ENCODE measurements around the gene RTP5.
"Not testable (repeated sequence)": the region's sequence is repeated elsewhere in the genome, so short reads cannot be mapped to it uniquely, and the experiment has no call there.

The RTP5 gene

GRCh38 chr2:241912021-241912555 is 42.6 kb downstream of the RTP5 start:
- H2BK15ac ChIP-seq (replicated peaks; ENCODE audit: low read depth): no peak overlapping the region
- H3K4me2 ChIP-seq (ENCODE audit: low read length): no peak overlapping the region
- no peak overlapping the region for H3K4me3 ChIP-seq (ENCODE audit: low read length)
- no peak overlapping the region for H3K4ac ChIP-seq (ENCODE audit: low read depth, low read length)
- no peak for DNase-seq
- H4K8ac ChIP-seq (ENCODE audit: low read depth, low read length): no peak overlapping the region
- no peak overlapping the region for H3K56ac ChIP-seq (ENCODE audit: low read length)
- H3K27ac ChIP-seq (ENCODE audit: low read depth, low read length): no peak overlapping the region
- no peaks in the 10 kb centered on the region for H3K79me1 ChIP-seq (ENCODE audit: low read length)
- no peaks in the 10 kb centered on the region for H3K36me3 ChIP-seq (ENCODE audit: control insufficient read depth, insufficient read depth, low read length)
- H3K4me1 ChIP-seq (ENCODE audit: control insufficient read depth, low read depth, low read length): no peaks in the 10 kb centered on the region
- no peak overlapping the region for H4K5ac ChIP-seq (ENCODE audit: low read length)
- H2BK120ac ChIP-seq (ENCODE audit: low read depth, low read length): no peak overlapping the region
- no peak overlapping the region for H3K23ac ChIP-seq (ENCODE audit: low read length)
- H3K18ac ChIP-seq (ENCODE audit: low read length): no peak overlapping the region
- H3K79me2 ChIP-seq (ENCODE audit: control insufficient read depth, insufficient read depth, low read length): no peaks in the 10 kb centered on the region
- no peak overlapping the region for H2BK5ac ChIP-seq (ENCODE audit: low read length)
- no peak overlapping the region for H2AK5ac ChIP-seq (ENCODE audit: low read length)
- no peaks in the 10 kb centered on the region for H3K27me3 ChIP-seq (ENCODE audit: insufficient read depth, low read length, poor library complexity)
- WGBS (ENCODE audit: extremely low coverage, insufficient coverage, low lambda C conversion rate): no CpG with 5 or more reads among the region's 17 CpGs
- no peak overlapping the region for H3K9ac ChIP-seq (ENCODE audit: low read length)

- H3K79me1 ChIP-seq (ENCODE audit: low read length): no peaks in the 10 kb centered on the region
- no peak overlapping the region for H4K8ac ChIP-seq (ENCODE audit: low read depth, low read length)
- no peaks in the 10 kb centered on the region for H3K27me3 ChIP-seq (ENCODE audit: insufficient read depth, low read length, poor library complexity)
- no peak overlapping the region for H3K23ac ChIP-seq (ENCODE audit: low read length)
- no peak overlapping the region for H2BK15ac ChIP-seq (replicated peaks; ENCODE audit: low read depth)
- no peak overlapping the region for H3K4me3 ChIP-seq (ENCODE audit: low read length)
- no peak for DNase-seq
- no peak overlapping the region for H2AK5ac ChIP-seq (ENCODE audit: low read length)
- H3K4me1 ChIP-seq (ENCODE audit: control insufficient read depth, low read depth, low read length): no peaks in the 10 kb centered on the region
- no peak overlapping the region for H3K9ac ChIP-seq (ENCODE audit: low read length)
- H2BK120ac ChIP-seq (ENCODE audit: low read depth, low read length): no peak overlapping the region
- WGBS (ENCODE audit: extremely low coverage, insufficient coverage, low lambda C conversion rate): no CpG with 5 or more reads among the region's 4 CpGs
- H3K56ac ChIP-seq (ENCODE audit: low read length): no peak overlapping the region
- no peak overlapping the region for H4K5ac ChIP-seq (ENCODE audit: low read length)
- H3K4me2 ChIP-seq (ENCODE audit: low read length): no peak overlapping the region
- H3K18ac ChIP-seq (ENCODE audit: low read length): no peak overlapping the region
- H3K79me2 ChIP-seq (ENCODE audit: control insufficient read depth, insufficient read depth, low read length): no peaks in the 10 kb centered on the region
- no peak overlapping the region for H3K27ac ChIP-seq (ENCODE audit: low read depth, low read length)
- H2BK5ac ChIP-seq (ENCODE audit: low read length): no peak overlapping the region
- H3K4ac ChIP-seq (ENCODE audit: low read depth, low read length): no peak overlapping the region
- no peaks in the 10 kb centered on the region for H3K36me3 ChIP-seq (ENCODE audit: control insufficient read depth, insufficient read depth, low read length)
Measured at GRCh38 chr2:241913703-241914102, 44.2 kb downstream of the RTP5 start.

GRCh38 chr2:241914542-241914941 is 45.0 kb downstream of the RTP5 start:
- Histone ChIP-seq H3K27ac (ENCODE audit: low read depth, low read length) (no peak overlapping the region), H3K4me2 (ENCODE audit: low read length) (no peak overlapping the region), H3K4me1 (ENCODE audit: control insufficient read depth, low read depth, low read length) (no peaks in the 10 kb centered on the region), H3K36me3 (ENCODE audit: control insufficient read depth, insufficient read depth, low read length) (no peaks in the 10 kb centered on the region), H3K9ac (ENCODE audit: low read length) (no peak overlapping the region), H3K4ac (ENCODE audit: low read depth, low read length) (no peak overlapping the region), H2BK5ac (ENCODE audit: low read length) (no peak overlapping the region), H4K8ac (ENCODE audit: low read depth, low read length) (no peak overlapping the region), H2BK120ac (ENCODE audit: low read depth, low read length) (no peak overlapping the region), H4K5ac (ENCODE audit: low read length) (no peak overlapping the region), H3K23ac (ENCODE audit: low read length) (no peak overlapping the region), H3K56ac (ENCODE audit: low read length) (no peak overlapping the region), H3K18ac (ENCODE audit: low read length) (no peak overlapping the region), H2AK5ac (ENCODE audit: low read length) (no peak overlapping the region), H3K4me3 (ENCODE audit: low read length) (no peak overlapping the region), H2BK15ac (replicated peaks; ENCODE audit: low read depth) (no peak overlapping the region), H3K79me2 (ENCODE audit: control insufficient read depth, insufficient read depth, low read length) (no peaks in the 10 kb centered on the region), H3K27me3 (ENCODE audit: insufficient read depth, low read length, poor library complexity) (no peaks in the 10 kb centered on the region), H3K79me1 (ENCODE audit: low read length) (no peaks in the 10 kb centered on the region)
- no CpG with 5 or more reads among the region's 13 CpGs for WGBS (ENCODE audit: extremely low coverage, insufficient coverage, low lambda C conversion rate)
- DNase-seq: no peak

GRCh38 chr2:241921631-241922030 is 52.1 kb downstream of the RTP5 start:
- not testable (repeated sequence) for H2BK15ac ChIP-seq (replicated peaks; ENCODE audit: low read depth); H3K4ac ChIP-seq (ENCODE audit: low read depth, low read length); H3K79me2 ChIP-seq (ENCODE audit: control insufficient read depth, insufficient read depth, low read length); H3K56ac ChIP-seq (ENCODE audit: low read length); H3K18ac ChIP-seq (ENCODE audit: low read length); H2BK120ac ChIP-seq (ENCODE audit: low read depth, low read length); H3K4me2 ChIP-seq (ENCODE audit: low read length); DNase-seq; H4K8ac ChIP-seq (ENCODE audit: low read depth, low read length); H2AK5ac ChIP-seq (ENCODE audit: low read length); H4K5ac ChIP-seq (ENCODE audit: low read length); H3K27ac ChIP-seq (ENCODE audit: low read depth, low read length); H3K9ac ChIP-seq (ENCODE audit: low read length); H3K4me3 ChIP-seq (ENCODE audit: low read length); H3K23ac ChIP-seq (ENCODE audit: low read length); H2BK5ac ChIP-seq (ENCODE audit: low read length); H3K27me3 ChIP-seq (ENCODE audit: insufficient read depth, low read length, poor library complexity); H3K4me1 ChIP-seq (ENCODE audit: control insufficient read depth, low read depth, low read length); H3K79me1 ChIP-seq (ENCODE audit: low read length); H3K36me3 ChIP-seq (ENCODE audit: control insufficient read depth, insufficient read depth, low read length)
- WGBS (ENCODE audit: extremely low coverage, insufficient coverage, low lambda C conversion rate): no CpG with 5 or more reads among the region's 9 CpGs

- WGBS (ENCODE audit: extremely low coverage, insufficient coverage, low lambda C conversion rate): no CpG with 5 or more reads among the region's 9 CpGs
Measured at GRCh38 chr2:241922411-241922810, 52.9 kb downstream of the RTP5 start.

More at GRCh38 chr2:241922411-241922810, 52.9 kb downstream of the RTP5 start:
- Histone ChIP-seq H2BK120ac (ENCODE audit: low read depth, low read length) (no peak overlapping the region), H2AK5ac (ENCODE audit: low read length) (no peak overlapping the region), H3K27ac (ENCODE audit: low read depth, low read length) (no peak overlapping the region), H3K23ac (ENCODE audit: low read length) (no peak overlapping the region), H3K36me3 (ENCODE audit: control insufficient read depth, insufficient read depth, low read length) (no peaks in the 10 kb centered on the region), H4K8ac (ENCODE audit: low read depth, low read length) (no peak overlapping the region), H3K4me1 (ENCODE audit: control insufficient read depth, low read depth, low read length) (no peaks in the 10 kb centered on the region), H3K18ac (ENCODE audit: low read length) (no peak overlapping the region), H2BK5ac (ENCODE audit: low read length) (no peak overlapping the region), H3K79me2 (ENCODE audit: control insufficient read depth, insufficient read depth, low read length) (no peaks in the 10 kb centered on the region), H3K27me3 (ENCODE audit: insufficient read depth, low read length, poor library complexity) (no peaks in the 10 kb centered on the region), H2BK15ac (replicated peaks; ENCODE audit: low read depth) (no peak overlapping the region), H3K56ac (ENCODE audit: low read length) (no peak overlapping the region), H3K4me3 (ENCODE audit: low read length) (no peak overlapping the region), H3K9ac (ENCODE audit: low read length) (no peak overlapping the region), H3K79me1 (ENCODE audit: low read length) (no peaks in the 10 kb centered on the region), H3K4ac (ENCODE audit: low read depth, low read length) (no peak overlapping the region), H3K4me2 (ENCODE audit: low read length) (no peak overlapping the region), H4K5ac (ENCODE audit: low read length) (no peak overlapping the region)
- no peak for DNase-seq

All from mesendoderm (in vitro differentiated cells).